ENCODE results near the gene HDHD5. TPM values are rescaled to one million over a fixed set of nuclear protein-coding genes. Genes with fewer than 3 reads are reported as not detected.

The HDHD5 gene
- total RNA-seq, 1 experiment from 2014 or later = 51.8 TPM

GRCh38 chr22:17130199-17130598 lies 28.9 kb downstream of the HDHD5 start:
- Mint-ChIP-seq H3K4me3 (ENCODE audit: unreplicated experiment) (no peak overlapping the region), H3K27me3 (ENCODE audit: insufficient read depth, unreplicated experiment) (no peaks in the 10 kb centered on the region), H3K27ac (ENCODE audit: low read depth, unreplicated experiment) (no peak overlapping the region), H3K4me1 (ENCODE audit: insufficient read depth, unreplicated experiment) (no peaks in the 10 kb centered on the region), H3K9me3 (ENCODE audit: unreplicated experiment) (no peaks in the 10 kb centered on the region), H3K36me3 (ENCODE audit: insufficient read depth, unreplicated experiment) (no peaks in the 10 kb centered on the region)
- intact Hi-C loops (cut with micrococcal nuclease) = no loop called here
- ChIA-PET POLR2A (no interaction called here), CTCF (no interaction called here)
- BruUV-seq (replicated peaks) = no TSS peak
- DNase-seq (ENCODE audit: unreplicated experiment) = no peak
- no peak for TF ChIP-seq CTCF (IDR thresholded peaks at IDR 0.05; ENCODE audit: unreplicated experiment)

GRCh38 chr22:17121233-17122195 lies 37.6 kb downstream of the HDHD5 start, which contains the start of gene TMEM121B:
Gene TMEM121B, minus strand, starts transcription at chr22:17121360. Its CDS starts 233 bp downstream, at chr22:17121127.
- Mint-ChIP-seq H3K9me3 (ENCODE audit: unreplicated experiment) (no peaks in the 10 kb centered on the region), H3K36me3 (ENCODE audit: insufficient read depth, unreplicated experiment) (no peaks in the 10 kb centered on the region), H3K27ac (ENCODE audit: low read depth, unreplicated experiment) (no peak within 1 kb of the TSS), H3K4me3 (ENCODE audit: unreplicated experiment) (no peak within 1 kb of the TSS), H3K27me3 (ENCODE audit: insufficient read depth, unreplicated experiment) (peaks cover 24% of the 10 kb centered on the region), H3K4me1 (ENCODE audit: insufficient read depth, unreplicated experiment) (no peaks in the 10 kb centered on the region)
- BruUV-seq (replicated peaks) = no TSS peak
- ChIA-PET POLR2A (interaction anchor here (1.1 kb wide), 1 partner anchor 16 kb away, joined by 3 read pairs; no protein-coding TSS in a partner anchor), CTCF (no interaction called here)
- intact Hi-C loops (cut with micrococcal nuclease) = no loop called here
- no peak for DNase-seq (ENCODE audit: unreplicated experiment)
- no peak for TF ChIP-seq CTCF (IDR thresholded peaks at IDR 0.05; ENCODE audit: unreplicated experiment)

GRCh38 chr22:17120711-17121232 lies 38.3 kb downstream of the HDHD5 start:
- H3K4me3 Mint-ChIP-seq (ENCODE audit: unreplicated experiment) = no peak overlapping the region
- no TSS peak for BruUV-seq (replicated peaks)
- intact Hi-C loops (cut with micrococcal nuclease) = no loop called here
- no peaks in the 10 kb centered on the region for H3K9me3 Mint-ChIP-seq (ENCODE audit: unreplicated experiment)
- CTCF ChIA-PET = no interaction called here
- no peaks in the 10 kb centered on the region for H3K4me1 Mint-ChIP-seq (ENCODE audit: insufficient read depth, unreplicated experiment)
- H3K36me3 Mint-ChIP-seq (ENCODE audit: insufficient read depth, unreplicated experiment) = no peaks in the 10 kb centered on the region
- H3K27me3 Mint-ChIP-seq (ENCODE audit: insufficient read depth, unreplicated experiment) = peaks cover 25% of the 10 kb centered on the region
- no peak for TF ChIP-seq CTCF (IDR thresholded peaks at IDR 0.05; ENCODE audit: unreplicated experiment)
- POLR2A ChIA-PET = no interaction called here
- no peak overlapping the region for H3K27ac Mint-ChIP-seq (ENCODE audit: low read depth, unreplicated experiment)
- no peak for DNase-seq (ENCODE audit: unreplicated experiment)

GRCh38 chr22:17120281-17120680 lies 38.8 kb downstream of the HDHD5 start:
- intact Hi-C loops (cut with micrococcal nuclease) = no loop called here
- Mint-ChIP-seq H3K4me3 (ENCODE audit: unreplicated experiment) (no peak overlapping the region), H3K9me3 (ENCODE audit: unreplicated experiment) (no peaks in the 10 kb centered on the region), H3K4me1 (ENCODE audit: insufficient read depth, unreplicated experiment) (no peaks in the 10 kb centered on the region), H3K27ac (ENCODE audit: low read depth, unreplicated experiment) (no peak overlapping the region), H3K36me3 (ENCODE audit: insufficient read depth, unreplicated experiment) (no peaks in the 10 kb centered on the region), H3K27me3 (ENCODE audit: insufficient read depth, unreplicated experiment) (peaks cover 25% of the 10 kb centered on the region)
- no peak for DNase-seq (ENCODE audit: unreplicated experiment)
- ChIA-PET POLR2A (no interaction called here), CTCF (interaction anchor here (1.1 kb wide), 1 partner anchor 18 kb away, joined by 3 read pairs; no protein-coding TSS in a partner anchor)
- no TSS peak for BruUV-seq (replicated peaks)
- TF ChIP-seq CTCF (IDR thresholded peaks at IDR 0.05; ENCODE audit: unreplicated experiment) = no peak
